GM12878 (cell line): Measurements from ENCODE around the gene PRKCB. TPM values are rescaled to one million over a fixed set of nuclear protein-coding genes. Genes with fewer than 3 reads are reported as not detected.

Source experiments
- ATAC-seq: fragments of 200-7000 bp; cut with Tn5 transposase; 3 replicates; pipeline ENCODE4 v1.9.1; 2020; ENCODE audit warnings: mild to moderate bottlenecking, moderate library complexity
- BruUV-seq: library from RNA; stranded (reverse); fragments of 400-500 nt; replicated peaks from 2 replicates; lab custom pipeline; 2021; lab: Mats Ljungman, UMichigan
- CTCF ChIA-PET: fragments of 300-600 bp; sonication (Branson Sonifier 250); formaldehyde crosslinking; extraction: SDS; loops from one replicate; lab custom pipeline; 2021; ENCODE audit warnings: inconsistent platforms; lab: Yijun Ruan, JAX
- POLR2A ChIA-PET: fragments of 350-600 bp; formaldehyde crosslinking; extraction: SDS; loops from one replicate; lab custom pipeline; 2021; ENCODE audit warnings: inconsistent platforms; lab: Charles Lee
- RAD21 ChIA-PET: fragments of 300-600 bp; sonication (Branson Sonifier 250); formaldehyde crosslinking; loops from one replicate; lab custom pipeline; 2023; ENCODE audit warnings: antibody characterized with exemption; ENCODE audit not compliant: unreplicated experiment; lab: Charles Lee
- SMC1A ChIA-PET: fragments of 300-600 bp; sonication (Branson Sonifier 250); formaldehyde crosslinking; loops from one replicate; lab custom pipeline; 2023; ENCODE audit not compliant: unreplicated experiment, uncharacterized antibody; lab: Charles Lee
- DNase-seq: peaks from one replicate; pipeline ENCODE4 v3.0.0-alpha.2; 2011; ENCODE audit warnings: low read depth, low spot score
- FAIRE-seq: peaks from 3 replicates; lab custom pipeline; 2011; peaks lifted over from hg19 to GRCh38; lab: Jason Lieb, UNC
- H2AFZ ChIP-seq: 2 replicates; pipeline ENCODE4 v1.6.0; 2011; ENCODE audit warnings: low read depth, low read length, control low read depth; ENCODE audit not compliant: control insufficient read depth
- H3K27ac ChIP-seq: 2 replicates; pipeline ENCODE4 v1.5.1; 2011; ENCODE audit warnings: control low read depth; ENCODE audit not compliant: control insufficient read depth, insufficient read depth
- H3K27me3 ChIP-seq, 2 experiments: replicated peaks in 1 of 2; 2 replicates each; pipeline versions ENCODE4 v1.6.0 to v1.6.1; 2011; ENCODE audit warnings: low read length in 1 of 2; ENCODE audit not compliant: control insufficient read depth in 2 of 2, insufficient read depth in 2 of 2
- H3K36me3 ChIP-seq, 2 experiments: 2 replicates each; pipeline ENCODE4 v1.5.1; 2011; ENCODE audit warnings: low read length in 1 of 2; ENCODE audit not compliant: control insufficient read depth in 2 of 2, insufficient read depth in 2 of 2
- H3K4me1 ChIP-seq: 2 replicates; pipeline ENCODE4 v1.6.1; 2011; ENCODE audit warnings: mild to moderate bottlenecking, low read length, moderate library complexity, mixed read lengths; ENCODE audit not compliant: control insufficient read depth, insufficient read depth
- H3K4me2 ChIP-seq: 2 replicates; pipeline ENCODE4 v1.6.0; 2011; ENCODE audit warnings: control low read depth; ENCODE audit not compliant: control insufficient read depth, insufficient read depth
- H3K4me3 ChIP-seq: fragments of 200-600 bp; sonication (generic); 2 replicates; pipeline ENCODE4 v1.5.1; 2016
- H3K79me2 ChIP-seq: 2 replicates; pipeline ENCODE4 v1.6.0; 2011; ENCODE audit warnings: low read length; ENCODE audit not compliant: control insufficient read depth, insufficient read depth
- H3K9ac ChIP-seq: 2 replicates; pipeline ENCODE4 v1.8.0; 2011; ENCODE audit warnings: low read length, control low read depth, mixed read lengths; ENCODE audit not compliant: control insufficient read depth, insufficient read depth
- H3K9me3 ChIP-seq: replicated peaks from 3 replicates; pipeline ENCODE4 v1.5.1; 2011; ENCODE audit warnings: mild to moderate bottlenecking, low read length; ENCODE audit not compliant: control insufficient read depth, insufficient read depth
- H4K20me1 ChIP-seq: 2 replicates; pipeline ENCODE4 v1.6.0; 2011; ENCODE audit not compliant: control insufficient read depth, insufficient read depth
- CEBPB ChIP-seq, 2 experiments: fragments of 150-350 bp in 1 of 2; IDR thresholded peaks; 2 replicates each; pipeline ENCODE4 v1.6.1; 2012 to 2014; ENCODE audit warnings: low read depth in 2 of 2, low read length in 2 of 2, borderline replicate concordance in 1 of 2, inconsistent platforms in 1 of 2
- CUX1 ChIP-seq: IDR thresholded peaks from 2 replicates; pipeline ENCODE4 v1.6.1; 2012; ENCODE audit warnings: improper control_type of control experiment, low read depth, low read length; ENCODE audit not compliant: insufficient replicate concordance
- E2F4 ChIP-seq: IDR thresholded peaks from 2 replicates; pipeline ENCODE4 v1.6.1; 2012; ENCODE audit warnings: low read depth, low read length, improper control_type of control experiment
- HCFC1 ChIP-seq: fragments of 150-350 bp; IDR thresholded peaks from 2 replicates; pipeline ENCODE4 v1.6.1; 2014; ENCODE audit warnings: low read length
- ZBTB4 ChIP-seq: fragments of 450-650 bp; formaldehyde crosslinking; IDR thresholded peaks from 2 replicates; pipeline ENCODE4 v1.4.0; 2022; ENCODE audit warnings: mild to moderate bottlenecking, moderate library complexity
- WGBS: methylation state at CpG from one replicate; pipeline ENCODE4 v1.1.6; 2016; ENCODE audit warnings: low lambda C conversion rate; ENCODE audit not compliant: insufficient replicate concordance, insufficient coverage; ENCODE audit errors: missing lambda C conversion rate; 5-methylcytosine and 5-hydroxymethylcytosine counted together
- in situ Hi-C: fragments of 300-500 bp; cut with MboI; formaldehyde crosslinking; loops from 9 replicates; pipeline ENCODE4 v1.14.3; 2018; ENCODE audit warnings: mixed read lengths
- intact Hi-C: fragments of 100-400 bp; cut with micrococcal nuclease; formaldehyde crosslinking; loops from one replicate; pipeline ENCODE4 v1.14.2; 2022; ENCODE audit not compliant: unreplicated experiment
- polyA plus RNA-seq, 11 experiments: library from polyadenylated mRNA; depleted of rRNA in 4 of 11; unstranded in 6 of 11; stranded (reverse) in 5 of 11; fragments of >200 nt; fragmentation: Nextera tagmentation in 4 of 11; fragmentation: Illumina TruSeq in 1 of 11; extraction: Ambion mirVana in 4 of 11; extraction: Trizol in 1 of 11; gene quantifications; 1 replicate in 1 of 11; 2 replicates in 10 of 11; pipeline versions ENCODE4 v1.2.1 to v1.2.3, GENCODE V29; 2011 to 2016; ENCODE audit warnings: inconsistent platforms in 2 of 11, missing spikeins in 2 of 11, low read depth in 1 of 11
- total RNA-seq, 4 experiments: library from RNA; depleted of rRNA in 3 of 4; stranded (reverse); fragments of >200 nt in 3 of 4; fragmentation: Illumina TruSeq in 1 of 4; extraction: Trizol in 1 of 4; gene quantifications; 2 replicates each; pipeline versions ENCODE4 v1.2.1 to v1.2.3, GENCODE V29; 2013 to 2021

Gene PRKCB
- total and polyA plus RNA-seq, 10 of the 15 experiments (the other 5 are each of a cell fraction or from before 2014, with no cell fraction given), result 21.4 to 158 (median 97.3) TPM

- Histone ChIP-seq H4K20me1 (no peaks in the 10 kb centered on the region), H3K79me2 (peaks cover 5% of the 10 kb centered on the region), H3K27me3 (no peaks in the 10 kb centered on the region), H3K4me2 (no peak overlapping the region; the same call in 1 of the 2 replicates), H3K36me3 (peaks cover 10 to 11% of the 10 kb centered on the region in 2 experiments; a peak in 2 of 4 replicates), H3K27ac (0 out of 2 replicates have a peak overlapping the region, but pooled peaks have one; percentile 42), H2AFZ (no peak overlapping the region), H3K9ac (no peak overlapping the region), H3K9me3 (no peaks in the 10 kb centered on the region), H3K4me3 (no peak overlapping the region), H3K4me1 (peaks cover 37% of the 10 kb centered on the region)
- RAD21 ChIA-PET, result interaction anchor here (0.7 to 2.4 kb wide), 3 partner anchors 10 to 209 kb away, joined by 3 to 14 read pairs (median 8); no protein-coding TSS in a partner anchor
- in situ Hi-C loops, result no loop called here
- DNase-seq (no peak), ATAC-seq (no peak)
- SMC1A ChIA-PET, result interaction anchor here (1.4 to 16.5 kb wide), 3 partner anchors 164 to 199 kb away, joined by 3 to 237 read pairs (median 4); no protein-coding TSS in a partner anchor
- 32% methylated on average over 6 of the region's 6 CpGs for WGBS
- intact Hi-C loops, result no loop called here
- CTCF ChIA-PET, result interaction anchor here (1.0 to 11.9 kb wide), 2 partner anchors 31 to 202 kb away, joined by 5 to 425 read pairs; no protein-coding TSS in a partner anchor
- BruUV-seq, result no TSS peak
- TF ChIP-seq E2F4 (no peak), CUX1 (no peak), HCFC1 (no peak), CEBPB (IDR thresholded peaks at IDR 0.05; ENCODE audit: borderline replicate concordance in 1 of 2, low read depth in 2 of 2, low read length in 2 of 2) (no peak), ZBTB4 (CRISPR knock-in tag) (no peak)
- TF ChIP-seq, all 136 proteins: peak for 0
- POLR2A ChIA-PET, result interaction anchor here (0.7 kb wide), 1 partner anchor 194 kb away, joined by 3 read pairs; no protein-coding TSS in a partner anchor
- FAIRE-seq, result no peak
Observed at GRCh38 chr16:24005577-24005976, 169.8 kb downstream of the PRKCB start.
